GM19452 (cell line): ENCODE results near the gene SYNCRIP.
"Not testable (repeated sequence)": the region's sequence is repeated elsewhere in the genome, so short reads cannot be mapped to it uniquely, and the experiment has no call there.

ENCODE experiments used
- ATAC-seq: cut with Tn5 transposase; IDR thresholded peaks from one replicate; pipeline ENCODE4 v1.9.1; 2021; ENCODE audit not compliant: unreplicated experiment

SYNCRIP gene

DNA sequence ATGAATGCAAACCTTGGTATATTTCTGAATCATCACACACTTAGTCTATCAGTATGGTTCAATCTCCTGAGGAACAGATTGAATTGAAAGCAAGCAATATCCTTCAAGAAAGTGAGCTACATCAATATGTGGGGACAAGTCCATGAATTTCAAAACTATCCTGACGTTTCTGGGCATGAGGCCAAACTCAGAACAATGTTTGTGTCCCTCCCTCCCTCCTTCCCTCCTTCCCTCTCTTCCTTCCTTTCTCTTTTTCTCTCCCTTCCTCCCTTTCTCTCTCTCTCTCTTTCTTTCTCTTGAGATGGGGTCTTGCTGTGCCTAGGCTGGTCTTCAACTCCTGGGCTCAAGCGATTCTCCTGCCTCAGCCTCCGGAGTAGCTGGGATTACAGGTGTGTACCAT is 27.9 kb upstream of the SYNCRIP start:
- ATAC-seq = no peak

DNA sequence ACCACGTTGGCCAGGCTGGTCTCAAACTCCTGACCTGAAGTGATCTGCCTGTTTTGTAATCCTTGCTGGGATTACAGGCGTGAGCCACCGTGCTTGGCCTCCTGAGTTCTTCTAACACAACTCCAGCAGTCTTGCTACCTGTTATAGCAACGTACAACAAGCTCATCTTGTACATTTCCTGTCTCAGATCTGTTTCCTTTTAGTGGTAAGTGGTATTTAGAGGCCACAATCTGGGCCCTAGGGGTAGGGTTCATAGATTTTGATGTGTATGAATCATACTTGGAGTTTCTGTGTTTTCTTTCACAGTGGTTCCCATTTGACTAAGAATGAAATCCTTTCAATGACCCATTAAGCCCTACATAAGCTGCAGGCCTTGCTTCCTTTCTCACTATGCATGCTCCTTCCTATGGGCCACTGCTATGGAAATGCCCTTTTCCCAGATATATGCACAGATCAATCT is 27.1 kb upstream of the SYNCRIP start:
- peak; percentile 97 for ATAC-seq

DNA sequence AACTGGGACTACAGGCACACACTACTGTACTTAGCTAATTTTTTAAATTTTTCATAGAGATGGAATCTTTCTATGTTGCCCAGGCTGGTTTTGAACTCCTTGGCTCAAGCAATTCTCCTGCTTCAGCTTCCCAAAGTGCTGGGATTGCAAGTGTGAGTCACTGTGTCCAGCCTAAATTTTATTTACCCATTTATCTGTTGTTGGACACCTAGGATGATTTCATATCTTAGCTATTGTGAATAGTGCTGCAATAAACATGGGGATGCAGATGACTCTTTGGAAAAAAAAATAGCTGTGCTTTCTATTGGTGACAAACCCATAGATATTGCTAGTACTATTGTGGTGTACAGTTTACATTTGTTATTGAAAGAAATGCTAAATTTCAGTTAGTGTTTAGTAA is 19.6 kb upstream of the SYNCRIP start:
- ATAC-seq = no peak

DNA sequence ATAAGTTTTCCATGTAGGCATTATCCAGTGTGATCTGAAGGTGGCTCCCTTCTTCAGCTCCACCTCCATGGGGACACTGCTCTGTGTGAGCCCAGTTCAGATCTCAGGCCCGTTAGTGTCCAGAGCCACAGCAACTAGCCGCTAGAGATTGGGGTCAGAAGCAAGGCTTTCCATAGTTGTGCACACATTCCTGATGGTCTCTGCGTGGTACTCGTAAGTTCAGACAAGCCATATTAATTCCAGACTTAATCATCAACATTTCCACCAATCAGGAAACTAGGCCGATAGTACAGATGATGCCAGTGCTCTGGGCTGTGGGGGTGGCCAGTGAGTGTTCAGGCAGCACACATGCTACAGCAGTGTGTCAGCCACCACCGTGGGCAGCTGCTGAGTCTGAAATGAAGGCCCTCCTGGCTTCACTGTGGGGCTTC is 17.5 kb upstream of the SYNCRIP start:
- ATAC-seq = no peak

DNA sequence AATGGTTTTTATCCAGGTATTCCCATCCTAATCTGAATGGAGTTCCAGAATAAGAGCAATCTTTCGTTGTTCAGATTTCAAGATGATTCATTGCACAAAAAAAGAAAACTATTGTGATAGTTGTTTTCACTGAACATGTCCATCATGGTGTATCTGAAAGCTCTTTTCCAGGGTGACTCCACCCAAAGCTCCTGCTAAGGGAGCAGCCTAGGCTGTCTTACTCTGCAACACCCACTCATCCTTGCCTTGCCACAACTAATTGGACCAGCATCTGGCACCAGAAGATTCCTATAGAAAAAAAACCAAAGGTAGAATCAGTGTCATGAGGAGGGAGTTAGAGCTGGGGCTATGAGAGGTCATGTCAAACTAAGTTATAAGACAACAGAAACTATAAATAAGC is 7.9 kb upstream of the SYNCRIP start:
- no peak for ATAC-seq

DNA sequence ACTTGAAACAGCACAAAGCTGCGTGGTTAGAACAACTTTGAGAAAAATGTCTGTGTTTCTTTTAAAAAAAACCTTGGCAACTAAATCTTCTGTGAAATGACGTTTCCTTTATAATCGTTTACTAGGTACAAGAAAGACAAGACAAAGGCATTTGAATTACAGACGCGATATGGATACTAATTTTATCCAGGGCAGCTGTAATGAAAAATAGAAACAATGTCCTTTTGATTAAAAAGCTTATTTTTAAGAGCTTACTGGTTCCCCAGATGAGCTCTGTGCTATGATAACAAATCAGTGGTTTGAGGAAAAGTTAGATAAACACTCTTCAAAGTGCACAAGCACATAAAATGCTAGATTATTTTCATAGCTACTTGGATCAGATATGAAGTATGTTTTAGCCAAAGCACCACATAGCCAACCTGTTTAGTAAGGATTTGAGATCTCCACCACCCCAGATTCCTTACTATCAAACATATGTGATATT is 1.6 kb upstream of the SYNCRIP start:
- no peak for ATAC-seq

DNA sequence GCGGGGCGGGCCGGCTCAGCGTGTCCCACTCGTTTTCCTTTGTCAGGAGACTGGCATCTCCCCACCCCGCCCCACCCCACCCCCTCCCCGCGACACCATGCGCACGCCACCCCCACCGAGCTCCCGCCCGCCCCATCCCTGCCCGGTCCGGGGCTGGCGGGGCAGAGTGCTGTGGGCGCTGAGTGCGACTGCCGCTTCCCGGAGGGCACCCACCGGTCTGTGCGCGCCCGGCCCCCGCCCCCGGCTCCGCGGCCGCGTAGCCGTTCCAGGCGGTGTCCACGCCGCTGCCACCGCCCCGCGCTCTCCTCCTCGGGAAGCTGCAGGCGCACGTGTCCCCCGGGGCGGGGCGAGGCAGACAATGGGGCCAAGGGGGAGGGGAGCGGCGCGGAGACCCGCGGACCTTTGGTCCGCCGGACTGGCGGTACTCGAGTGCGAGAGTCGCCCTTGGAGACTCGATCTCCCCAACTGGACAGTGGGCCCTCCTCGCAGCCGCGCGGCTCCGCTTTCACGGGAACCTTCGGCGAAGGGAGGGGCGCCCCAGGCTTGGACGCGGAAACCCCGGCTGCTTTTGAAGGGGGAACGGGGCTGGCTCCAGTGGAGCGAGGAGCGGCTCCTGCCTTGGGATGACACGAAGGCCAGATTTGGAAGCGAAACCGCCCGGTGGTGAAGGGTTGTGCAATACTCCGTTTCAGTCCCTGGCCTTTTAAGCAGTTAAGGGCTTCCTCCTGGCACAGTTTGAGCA is 1.0 kb upstream of the SYNCRIP start:
- ATAC-seq = peak; percentile 58

DNA sequence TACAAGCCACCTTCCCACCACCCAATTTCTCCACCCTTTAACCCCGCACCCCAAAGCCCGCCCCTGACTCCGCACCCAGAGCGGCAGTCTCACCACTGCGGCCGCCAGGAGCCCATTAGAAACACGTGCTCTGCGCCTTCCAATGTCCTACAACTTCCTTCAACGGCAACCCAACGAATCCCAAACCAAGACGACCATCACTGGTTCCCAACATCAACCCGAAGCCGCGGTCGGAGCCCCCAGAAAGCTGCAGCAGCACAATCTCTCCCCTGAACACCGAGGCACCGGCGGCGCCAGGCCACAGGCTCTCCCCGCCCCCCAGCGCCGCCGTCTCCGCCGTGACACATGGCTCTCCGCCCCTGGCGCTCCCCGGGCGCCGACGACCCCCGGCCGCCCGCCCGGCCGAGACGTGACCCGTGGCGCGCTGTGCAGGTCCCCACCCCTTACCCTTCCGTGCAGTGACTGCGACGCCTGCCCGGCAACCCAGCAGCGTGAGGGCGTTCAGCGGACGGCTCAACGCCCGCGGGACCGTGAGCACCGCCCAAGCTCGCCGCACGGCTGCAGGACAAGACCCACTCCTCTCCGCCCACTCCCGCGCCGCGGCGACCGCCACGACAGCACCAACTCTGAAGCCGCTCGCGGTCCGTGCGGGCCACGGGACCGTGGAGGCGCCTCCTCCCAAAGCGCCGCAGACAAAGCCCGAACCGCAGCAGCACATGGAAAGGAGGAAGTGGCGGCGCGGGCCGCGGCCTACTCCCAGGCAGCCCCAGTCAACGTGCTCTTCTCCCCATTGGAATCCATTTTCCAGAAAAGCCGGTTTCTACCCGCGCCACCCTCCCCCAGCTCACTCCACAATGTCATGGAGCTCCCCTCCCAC is 551 bp downstream of the SYNCRIP start:
- ATAC-seq = no peak

DNA sequence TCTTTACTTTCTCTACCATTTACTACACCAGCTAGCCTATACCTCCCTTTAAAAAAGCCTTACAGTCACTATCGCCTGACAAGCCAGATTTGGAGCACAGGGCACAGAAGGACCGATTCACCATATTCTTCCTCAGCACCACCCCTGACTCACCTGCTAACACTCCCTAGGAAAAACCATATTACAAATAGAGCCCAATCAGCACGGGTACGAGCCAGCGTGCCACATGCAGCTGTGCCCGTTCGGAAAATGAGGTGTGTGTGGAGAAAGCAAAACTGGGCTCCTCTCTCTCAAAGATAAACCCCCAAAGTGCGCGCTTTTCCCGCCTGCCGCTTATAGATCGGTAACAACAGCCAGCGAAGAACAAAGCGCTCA is 1.2 kb downstream of the SYNCRIP start:
- ATAC-seq = no peak

DNA sequence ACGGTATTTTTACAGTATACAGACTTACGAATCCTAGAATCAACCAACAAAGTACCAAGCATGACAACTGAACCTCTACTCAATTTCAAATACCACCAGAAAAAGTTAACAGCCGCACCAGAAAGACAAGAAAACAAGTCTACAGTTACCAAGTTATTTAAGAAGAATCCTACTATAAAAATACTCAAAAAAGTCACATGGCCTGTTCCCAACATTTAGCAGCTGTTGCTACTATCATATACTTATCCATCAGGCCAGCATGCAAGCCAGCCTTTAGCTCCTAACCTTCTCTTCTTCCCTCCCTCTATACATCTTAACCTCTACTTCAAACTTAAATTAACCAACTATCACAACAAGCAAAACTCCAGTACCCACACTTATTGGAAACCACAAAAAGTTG is 1.9 kb downstream of the SYNCRIP start:
- ATAC-seq = no peak

DNA sequence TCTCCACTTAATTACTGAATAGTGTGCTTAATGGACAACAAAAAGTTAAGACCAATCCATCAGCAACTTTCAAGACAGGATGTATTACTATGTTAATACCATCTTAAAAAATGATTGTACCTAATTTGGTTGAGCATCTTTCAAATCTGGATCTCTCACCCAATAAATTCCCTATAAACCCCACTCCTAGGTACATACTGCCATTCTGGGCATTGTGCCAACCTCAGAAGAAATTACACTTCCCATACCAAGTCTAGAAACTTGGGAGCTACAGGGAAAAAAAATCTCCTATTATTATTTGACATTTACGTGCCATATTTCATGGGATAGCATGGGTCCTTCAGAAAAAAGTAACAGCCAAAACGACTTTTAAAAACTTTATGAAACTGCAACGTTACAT is 5.1 kb downstream of the SYNCRIP start:
- no peak for ATAC-seq

DNA sequence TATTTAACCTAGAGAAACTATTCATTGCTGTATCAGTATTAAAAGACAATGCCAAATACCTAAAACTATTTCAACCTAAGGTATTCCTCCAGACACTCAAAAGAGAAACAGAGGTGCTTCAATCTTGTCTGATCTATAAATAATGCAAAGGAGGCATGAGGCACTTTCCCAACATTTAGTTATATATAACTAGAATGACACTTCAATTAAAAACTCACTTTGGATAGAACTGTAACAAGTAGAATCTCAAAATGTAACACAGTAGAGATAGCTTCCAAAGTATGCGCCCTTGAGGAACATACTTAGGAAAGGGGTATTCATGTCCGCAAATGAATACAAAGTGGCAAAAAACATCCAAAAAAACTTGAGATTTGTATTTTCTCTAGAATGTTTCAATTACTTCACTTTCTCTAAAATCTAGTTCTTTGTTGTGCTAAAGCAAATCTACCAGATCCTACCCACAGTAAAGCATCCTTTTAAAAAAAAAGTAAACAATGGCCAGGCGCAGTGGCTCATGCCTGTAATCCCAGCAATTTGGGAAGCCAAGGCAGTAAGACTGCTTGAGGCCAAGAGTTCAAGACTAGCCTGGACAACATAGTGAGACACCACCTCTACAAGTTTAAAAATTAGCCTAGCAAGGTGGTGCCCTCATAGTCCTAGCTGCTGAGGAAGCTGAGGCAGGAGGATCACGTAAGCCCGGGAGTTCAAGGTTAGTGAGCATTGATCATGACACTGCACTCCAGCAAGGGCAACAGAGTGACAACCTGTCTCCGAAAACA is 10.3 kb downstream of the SYNCRIP start:
- ATAC-seq = no peak

DNA sequence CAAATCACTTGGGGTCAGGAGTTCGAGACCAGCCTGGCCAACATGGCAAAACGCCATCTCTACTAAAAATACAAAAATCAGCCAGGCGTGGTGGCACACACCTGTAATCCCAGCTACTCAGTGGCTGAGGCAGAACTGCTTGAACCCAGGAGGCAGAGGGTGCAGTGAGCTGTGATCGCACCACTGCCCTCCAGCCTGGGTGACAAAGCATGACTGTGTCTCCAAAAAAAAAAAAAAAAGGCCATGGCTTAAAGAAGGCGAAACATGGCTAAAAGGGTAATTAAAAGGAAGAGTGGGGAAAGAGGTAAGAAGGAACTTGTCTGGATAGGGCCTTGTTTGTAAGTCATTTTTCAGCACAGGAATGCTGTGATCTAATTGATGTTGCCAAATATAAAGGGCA is 11.6 kb downstream of the SYNCRIP start:
- ATAC-seq = not testable (repeated sequence)

DNA sequence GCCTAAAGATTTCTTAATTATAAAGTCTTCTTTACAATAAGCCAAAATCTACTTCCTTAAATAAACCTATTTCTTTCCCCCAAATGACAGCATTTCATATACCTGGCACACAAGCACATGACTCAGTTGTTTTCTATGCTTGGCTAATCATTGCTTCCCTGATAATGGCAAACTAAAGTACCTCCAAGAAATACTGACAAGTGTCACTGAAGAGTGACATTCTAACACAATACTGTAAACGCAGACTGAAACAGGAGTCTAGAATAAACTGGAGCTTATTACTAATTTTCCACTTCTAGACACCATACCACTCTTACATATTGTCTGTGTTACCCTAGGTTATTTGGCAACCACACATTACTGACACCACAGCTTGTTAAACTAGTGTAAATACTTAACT is 14.3 kb downstream of the SYNCRIP start:
- no peak for ATAC-seq

DNA sequence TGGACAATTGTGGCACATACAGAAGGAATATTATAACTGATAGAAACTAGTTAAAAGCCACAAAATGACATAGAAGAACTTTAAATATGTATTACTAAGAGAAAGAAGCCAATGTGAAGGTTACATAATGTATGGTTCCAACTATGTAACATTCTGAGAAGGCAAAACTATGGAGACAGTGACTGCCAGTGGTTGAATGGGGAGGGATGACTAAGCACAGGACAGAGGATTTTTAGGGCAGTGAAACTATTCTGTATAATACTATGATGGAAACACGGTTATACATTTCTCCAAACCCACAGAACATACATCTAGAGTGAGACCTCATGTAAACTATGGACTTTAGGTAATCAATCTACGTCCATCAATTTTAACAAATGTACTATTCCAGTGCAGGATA is 22.4 kb downstream of the SYNCRIP start:
- no peak for ATAC-seq

DNA sequence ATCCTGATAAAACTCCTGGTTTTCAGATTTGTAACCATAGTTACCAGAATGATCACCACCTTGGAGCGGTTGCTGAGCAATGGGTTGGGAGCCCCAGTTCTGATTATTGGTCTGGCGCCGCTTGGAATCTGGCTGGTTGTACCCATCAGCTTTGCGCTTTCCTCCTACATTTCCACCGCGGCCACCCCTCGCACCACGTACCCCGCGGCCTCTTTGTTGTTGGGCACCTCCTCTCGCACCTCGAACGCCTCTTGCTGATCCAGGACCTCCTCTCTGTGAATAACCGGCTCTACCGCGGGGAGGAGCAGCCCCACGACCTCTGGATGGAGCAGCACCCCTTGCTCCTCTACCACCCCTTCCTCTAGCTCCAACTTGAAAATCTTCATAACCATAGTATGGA is 27.9 kb downstream of the SYNCRIP start:
- no peak for ATAC-seq

DNA sequence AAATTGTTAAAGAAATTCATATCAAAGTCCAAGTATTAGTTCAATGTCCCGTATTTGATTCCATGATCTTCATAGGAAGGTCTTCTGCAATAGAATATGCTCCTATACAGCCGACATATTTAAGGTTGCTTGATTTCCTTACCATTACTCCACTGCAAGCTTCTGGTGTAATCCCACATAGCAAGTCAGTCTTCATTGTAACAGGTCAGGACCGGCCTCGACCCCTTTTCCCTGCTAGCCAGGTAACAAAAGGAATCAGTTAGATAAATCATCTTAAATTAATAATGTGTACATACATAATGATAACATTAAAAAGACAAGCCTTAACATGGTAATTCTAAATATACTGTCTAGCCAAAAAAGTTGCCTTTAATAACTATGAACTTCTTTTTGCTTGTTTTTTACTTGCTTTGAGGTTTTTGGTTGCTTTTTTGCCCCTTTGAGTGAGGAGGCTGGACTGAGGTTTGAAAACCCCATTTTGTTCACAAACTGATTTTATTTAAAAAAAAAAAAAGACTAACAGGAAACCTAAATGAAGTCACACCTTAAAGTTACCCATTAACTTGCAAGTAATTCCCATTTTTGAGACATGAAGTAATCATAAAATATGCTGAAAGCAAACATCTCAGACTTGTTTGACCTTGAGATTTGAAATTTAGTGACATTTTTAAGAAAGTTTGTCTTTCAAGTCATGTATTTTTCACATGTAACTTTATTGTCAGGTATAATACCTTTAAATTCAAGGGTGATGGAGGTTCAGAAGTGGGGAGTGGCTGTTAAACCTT is 29.8 kb downstream of the SYNCRIP start:
- no peak for ATAC-seq

DNA sequence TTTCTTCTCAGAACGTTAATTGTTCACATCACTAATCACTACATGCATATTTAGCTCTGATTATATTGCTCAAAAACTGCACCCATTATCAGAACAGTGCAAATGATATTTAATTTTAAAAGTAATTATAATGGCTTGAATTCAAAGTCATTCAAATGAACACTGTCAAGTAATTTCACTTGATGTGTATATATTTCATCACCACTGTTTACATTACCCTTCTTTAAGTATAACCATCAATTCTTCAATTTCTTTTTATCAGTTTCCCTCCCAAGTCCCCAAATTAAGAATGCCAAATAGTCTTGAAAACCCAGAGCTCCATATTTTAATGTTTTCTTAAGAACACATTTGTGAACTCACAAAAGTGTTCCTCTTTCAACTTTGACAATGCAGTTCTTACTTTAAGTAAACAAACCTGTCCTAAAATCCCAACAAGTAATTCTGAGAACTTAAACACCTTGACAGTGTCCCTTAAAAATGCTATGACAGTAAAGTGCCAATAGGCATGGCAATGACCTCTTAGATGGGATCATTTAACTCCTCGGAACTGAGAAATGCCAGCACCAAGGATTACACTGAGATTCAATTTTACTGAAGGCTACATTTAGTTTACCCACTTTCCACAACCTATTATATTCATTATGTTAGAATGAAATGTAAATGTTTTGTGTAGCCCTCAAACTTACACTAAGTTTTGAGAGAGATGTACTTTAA is 32.3 kb downstream of the SYNCRIP start:
- no peak for ATAC-seq

DNA sequence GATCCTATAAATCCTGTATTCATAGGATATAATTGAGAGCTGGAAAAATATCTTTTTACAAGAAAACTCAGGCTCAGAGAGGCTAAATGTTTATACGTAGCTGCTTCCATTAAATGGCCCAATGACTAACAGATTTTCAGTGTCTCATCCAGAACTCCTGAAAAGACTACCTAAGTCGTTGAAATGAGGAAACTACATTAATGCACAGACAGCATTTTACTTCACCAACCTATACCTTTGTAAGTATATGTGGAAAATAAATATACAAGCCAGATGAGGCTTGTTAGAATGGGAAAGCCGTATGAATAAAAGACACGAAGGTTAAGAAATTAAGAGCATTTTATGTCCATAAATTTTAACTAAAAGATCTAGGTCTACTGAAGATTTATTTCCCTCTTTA is 40.6 kb downstream of the SYNCRIP start:
- ATAC-seq = no peak

DNA sequence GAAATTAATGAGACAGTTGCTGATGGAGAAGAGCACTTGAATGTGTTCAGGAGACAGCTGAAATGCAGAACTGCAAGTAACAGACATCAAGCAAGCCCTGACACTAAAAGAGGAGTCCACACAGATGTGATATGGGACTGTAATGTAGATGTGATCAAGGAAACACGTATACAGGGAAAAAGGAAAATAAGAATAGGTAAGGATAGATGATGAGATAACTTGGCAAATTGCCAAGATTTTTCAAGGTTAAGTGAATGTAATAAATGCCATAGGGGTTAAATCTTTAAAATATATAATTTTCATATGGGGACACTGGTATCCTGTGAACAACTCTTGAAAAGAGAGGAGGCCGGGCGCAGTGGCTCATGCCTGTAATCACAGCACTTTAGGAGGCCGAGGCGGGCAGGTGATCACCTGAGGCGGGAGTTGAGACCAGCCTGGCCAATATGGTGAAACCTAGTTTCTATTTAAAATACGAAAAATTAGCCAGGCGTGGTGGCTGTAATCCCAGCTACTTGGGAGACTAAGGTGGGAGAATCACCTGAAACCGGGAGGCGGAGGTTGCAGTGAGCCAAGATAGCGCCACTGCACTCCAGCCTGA is 41.9 kb downstream of the SYNCRIP start:
- no peak for ATAC-seq
